NAMALWA (cell line): Measurements from ENCODE around the gene DYRK2.
"Not testable (repeated sequence)": the region's sequence is repeated elsewhere in the genome, so short reads cannot be mapped to it uniquely, and the experiment has no call there.

Experiments
- DNase-seq: peaks from one replicate; pipeline ENCODE4 v3.0.0-alpha.2; 2015; ENCODE audit warnings: low spot score

DYRK2 gene

DNA sequence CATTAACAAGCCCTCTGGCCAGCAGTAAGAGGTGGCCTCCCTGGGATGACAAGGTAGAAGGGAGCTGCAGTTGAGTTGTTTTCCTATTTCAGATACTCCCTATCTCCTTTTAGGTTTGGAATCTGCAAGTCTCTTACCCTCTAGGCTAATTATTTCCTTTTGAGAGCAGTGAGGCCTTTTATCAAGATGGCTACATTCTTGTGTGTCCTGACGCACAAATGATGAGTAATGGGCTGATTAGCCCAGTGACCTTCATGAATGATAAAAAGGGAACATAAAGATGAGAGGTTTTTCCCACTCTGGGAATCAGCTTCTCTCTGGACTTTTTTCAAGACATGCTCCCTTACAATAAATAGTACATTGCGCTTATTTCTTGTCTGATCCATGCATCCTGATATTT, 22.9 kb downstream of the DYRK2 start:
- DNase-seq = no peak

DNA sequence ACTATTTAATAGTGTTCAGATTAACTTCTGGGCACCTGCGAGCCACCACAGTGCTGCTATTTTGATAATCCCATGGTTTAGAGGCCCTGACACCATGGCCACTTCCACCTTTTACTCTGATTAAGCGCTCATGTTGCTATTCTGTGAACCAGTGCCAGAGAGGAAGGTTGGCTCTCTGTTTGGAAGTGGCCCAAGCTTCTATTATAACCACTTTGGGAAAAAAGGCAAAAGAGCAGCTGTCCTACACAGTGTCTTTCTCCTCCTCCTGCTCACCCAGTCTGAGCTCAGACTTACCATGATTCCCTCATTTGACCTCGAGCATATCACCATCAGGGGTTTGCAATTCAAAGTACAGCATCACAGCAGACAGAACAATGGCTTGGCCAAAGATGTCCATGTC, 23.3 kb downstream of the DYRK2 start:
- DNase-seq = no peak

DNA sequence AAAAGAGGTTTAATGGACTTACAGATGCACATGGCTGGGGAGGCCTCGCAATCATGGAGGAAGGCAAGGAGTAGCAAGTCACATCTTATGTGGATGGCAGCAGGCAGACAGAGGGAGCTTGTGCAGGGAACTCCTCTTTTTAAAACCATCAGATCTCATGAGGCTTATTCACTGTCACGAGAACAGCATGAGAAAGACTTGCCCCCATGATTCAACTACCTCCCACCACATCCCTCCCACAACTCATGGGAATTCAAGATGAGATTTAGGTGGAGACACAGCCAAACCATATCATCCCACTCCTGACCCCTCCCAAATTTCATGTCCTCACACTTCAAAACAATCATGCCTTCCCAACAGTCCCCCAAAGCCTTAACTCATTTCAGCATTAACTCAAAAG, 24.0 kb downstream of the DYRK2 start:
- not testable (repeated sequence) for DNase-seq

DNA sequence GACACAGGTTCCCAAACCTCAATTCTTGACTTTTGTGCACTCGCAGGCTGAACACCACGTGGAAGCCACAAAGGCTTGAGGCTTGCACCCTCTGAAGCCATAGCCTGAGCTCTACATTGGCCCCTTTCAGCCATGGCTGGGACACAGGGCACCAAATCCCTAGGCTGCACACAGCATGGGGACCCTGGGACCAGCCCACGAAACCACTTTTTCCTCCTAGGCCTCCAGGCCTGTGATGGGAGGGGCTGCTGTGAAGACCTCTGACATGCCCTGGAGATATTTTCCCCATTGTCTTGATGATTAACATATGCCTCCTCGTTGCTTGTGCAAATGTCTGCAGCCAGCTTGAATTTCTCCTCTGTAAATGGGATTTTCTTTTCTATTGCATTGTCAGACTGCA, 25.0 kb downstream of the DYRK2 start:
- DNase-seq = not testable (repeated sequence)

DNA sequence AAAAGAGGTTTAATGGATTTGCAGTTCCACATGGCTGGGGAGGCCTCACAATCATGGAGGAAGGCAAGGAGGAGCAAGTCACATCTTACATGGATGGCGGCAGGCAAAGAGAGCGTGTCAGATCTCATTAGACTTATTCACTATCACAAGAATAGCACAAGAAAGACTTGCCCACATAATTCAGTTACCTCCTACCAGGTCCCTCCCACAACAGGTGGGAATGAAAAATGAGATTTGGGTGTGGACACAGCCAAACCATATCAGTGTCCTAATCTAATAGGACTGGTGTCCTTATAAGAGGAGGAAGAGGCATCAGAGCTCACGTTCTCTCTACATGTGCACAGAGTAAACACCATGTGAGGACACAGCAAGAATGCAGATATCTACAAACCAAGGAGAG, 25.9 kb downstream of the DYRK2 start:
- DNase-seq = no peak

DNA sequence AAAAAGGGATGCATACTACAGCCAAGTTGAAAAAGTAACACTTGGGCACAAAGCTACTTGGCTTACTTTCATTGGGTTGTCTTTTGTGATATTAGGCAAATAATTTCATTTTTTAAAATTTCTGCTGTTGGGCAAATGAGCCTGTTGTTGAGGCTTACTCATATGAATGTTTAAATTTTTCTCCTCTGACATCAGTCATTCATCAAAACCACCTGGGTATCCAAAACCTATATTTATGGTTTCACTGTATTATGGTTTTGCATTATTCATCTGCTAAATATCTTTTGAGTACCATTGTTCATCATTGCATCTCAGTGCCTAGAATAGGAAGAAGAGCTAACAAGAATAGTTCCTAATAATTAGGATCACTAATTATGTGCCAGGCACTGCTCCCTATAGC, 28.1 kb downstream of the DYRK2 start:
- DNase-seq = no peak

DNA sequence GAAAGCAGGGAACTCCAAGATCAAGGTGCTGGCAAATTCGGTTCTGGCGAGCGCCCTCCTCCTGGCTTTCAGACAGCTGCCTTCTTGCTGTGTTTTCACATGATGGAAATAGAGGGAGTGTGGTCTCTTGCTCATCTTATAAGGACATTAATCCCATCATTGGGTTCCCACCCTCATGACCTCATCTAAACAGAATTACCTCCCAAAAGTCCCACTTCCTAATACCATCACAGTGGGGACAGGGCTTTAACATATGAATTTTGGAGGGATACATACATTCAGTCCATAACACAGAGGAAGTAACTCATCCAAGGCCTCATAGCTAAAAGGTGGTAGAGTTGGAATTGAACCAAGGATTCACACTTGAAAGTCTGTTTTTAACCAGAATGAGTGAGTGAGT, 28.6 kb downstream of the DYRK2 start:
- no peak for DNase-seq

DNA sequence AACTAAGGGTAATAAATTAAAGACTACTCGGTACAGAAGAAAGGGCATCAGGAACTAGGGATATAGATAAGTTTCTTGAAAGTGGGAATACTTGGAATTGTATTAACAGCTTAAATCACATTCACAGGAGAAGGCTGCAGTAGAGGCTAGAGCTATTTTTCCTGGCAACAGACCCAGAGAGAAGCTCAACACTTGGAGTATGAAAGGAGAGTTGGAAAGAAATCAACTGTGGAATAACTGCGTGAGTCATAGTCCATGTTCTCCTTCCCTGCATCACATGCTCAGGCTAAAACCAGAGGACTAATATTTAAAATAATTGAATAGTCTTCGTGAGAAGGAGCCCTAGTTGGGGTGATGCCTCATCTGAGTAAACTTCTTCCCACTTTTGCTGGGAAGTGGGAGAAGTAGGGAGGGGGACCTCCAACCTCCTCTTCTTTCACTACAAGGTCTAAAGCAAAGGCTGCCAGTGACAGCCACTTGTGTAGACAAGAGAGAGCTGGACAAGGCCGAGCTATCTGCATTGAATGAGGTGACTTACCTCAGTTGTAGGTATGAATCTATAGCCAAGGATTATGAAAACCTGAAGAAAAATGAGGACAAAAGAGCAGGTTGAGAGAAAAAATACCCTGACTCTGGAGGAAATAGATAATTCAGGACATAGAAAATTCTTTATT, 32.7 kb downstream of the DYRK2 start:
- no peak for DNase-seq

DNA sequence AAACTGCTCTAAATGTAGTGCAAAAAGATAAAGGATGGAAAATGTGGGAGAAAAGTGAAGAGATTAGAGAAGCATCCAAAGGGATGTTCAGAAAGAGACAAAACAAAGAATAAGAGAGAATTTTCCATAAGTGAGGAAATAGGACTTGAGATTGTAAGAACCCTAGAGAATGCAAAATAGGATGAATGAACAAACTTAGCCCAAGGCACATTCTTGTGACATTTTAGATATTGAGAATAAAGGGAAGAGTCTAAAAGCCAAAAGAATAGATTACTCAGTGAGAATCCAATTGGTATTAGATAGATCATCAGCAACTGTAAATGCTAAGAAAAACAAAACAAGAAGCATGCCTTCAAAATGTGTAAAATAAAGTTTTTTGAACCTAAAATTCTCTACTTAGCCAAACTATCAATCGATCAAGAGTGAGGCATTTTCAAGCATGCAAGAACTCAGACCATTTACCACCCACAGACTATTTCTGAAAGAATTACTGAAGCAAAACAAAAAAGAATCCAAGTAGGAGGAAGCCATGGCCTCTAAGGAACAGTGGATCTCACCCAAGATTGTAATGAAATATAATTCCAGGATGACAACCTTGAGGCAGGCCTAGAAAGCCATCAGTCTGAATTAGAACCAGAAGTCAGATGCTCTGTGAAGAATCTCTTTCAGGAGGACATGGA, 33.5 kb downstream of the DYRK2 start:
- DNase-seq = no peak

DNA sequence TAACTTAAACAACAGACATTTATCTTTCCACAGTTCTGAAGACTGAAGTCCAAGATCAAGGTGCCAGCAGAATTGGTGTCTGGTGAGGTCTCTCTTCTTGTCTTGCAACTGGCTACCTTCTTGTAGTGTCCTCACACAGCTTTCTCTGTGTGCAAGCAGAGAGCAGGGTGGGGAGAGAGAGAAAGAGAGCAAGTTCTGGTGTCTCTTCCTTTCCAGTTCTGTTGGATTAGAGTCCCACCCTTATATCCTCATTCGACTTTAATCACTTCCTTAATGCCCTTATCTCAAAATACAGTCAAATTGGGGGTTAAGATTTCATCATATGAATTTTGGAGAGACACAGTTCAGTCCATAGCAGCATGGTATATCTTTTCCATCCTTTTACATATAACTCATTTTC, 40.8 kb downstream of the DYRK2 start:
- DNase-seq = no peak

DNA sequence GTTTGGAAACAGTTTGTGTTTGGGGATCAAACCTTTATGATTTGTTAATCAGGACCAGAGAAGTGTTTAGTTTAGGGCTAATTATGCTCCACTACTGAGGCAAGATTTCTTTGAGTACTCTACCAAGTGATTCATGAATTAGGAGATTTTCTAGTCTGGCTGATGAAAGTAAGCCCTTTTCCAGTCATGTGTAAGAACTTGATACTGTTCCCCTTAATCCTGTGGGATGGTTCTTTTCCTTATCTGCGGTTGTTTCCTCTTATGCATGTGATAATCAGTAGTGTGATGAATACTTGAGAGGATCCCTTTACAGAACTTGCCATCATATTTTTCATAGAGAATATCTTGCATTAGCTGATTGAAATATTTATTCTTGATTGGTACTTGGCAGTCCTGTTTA, 42.1 kb downstream of the DYRK2 start:
- no peak for DNase-seq

DNA sequence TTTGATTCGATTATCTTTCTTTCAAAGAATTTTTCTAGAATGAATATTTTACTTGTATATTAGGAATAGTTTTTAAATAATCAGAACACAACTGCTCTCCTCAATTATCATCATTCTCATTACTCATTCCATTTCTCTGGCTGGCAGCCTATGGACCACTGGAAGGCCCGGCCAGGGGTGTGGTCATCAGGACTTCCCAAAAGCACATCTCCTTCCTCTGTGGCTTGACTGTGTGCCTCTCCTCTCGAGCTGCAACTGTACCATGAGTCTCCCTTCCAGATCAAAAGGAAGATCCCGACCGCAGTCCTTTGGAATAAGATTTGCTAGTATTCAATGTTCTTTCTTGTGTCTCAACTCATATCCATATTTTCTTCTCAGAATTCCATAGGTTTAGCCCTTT, 42.7 kb downstream of the DYRK2 start:
- no peak for DNase-seq

DNA sequence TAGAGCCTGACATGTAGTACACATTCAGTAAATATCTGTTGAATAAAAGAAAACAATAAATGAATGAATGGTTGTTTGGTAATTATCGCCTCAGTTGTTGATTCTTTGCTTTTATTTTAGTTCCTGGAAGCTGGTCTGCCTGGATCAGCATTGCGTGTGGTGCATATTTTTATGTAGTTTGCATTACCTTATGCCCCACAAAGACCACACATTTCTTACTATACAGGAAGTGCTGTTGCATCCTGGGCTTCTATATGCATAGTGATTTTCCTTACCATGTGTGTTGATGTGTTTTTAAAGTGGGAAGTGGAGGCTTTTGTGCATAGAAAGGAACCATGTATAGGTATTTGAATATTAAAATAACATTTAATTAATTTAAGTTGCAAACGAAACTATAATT, 43.6 kb downstream of the DYRK2 start:
- peak; percentile 24 for DNase-seq

DNA sequence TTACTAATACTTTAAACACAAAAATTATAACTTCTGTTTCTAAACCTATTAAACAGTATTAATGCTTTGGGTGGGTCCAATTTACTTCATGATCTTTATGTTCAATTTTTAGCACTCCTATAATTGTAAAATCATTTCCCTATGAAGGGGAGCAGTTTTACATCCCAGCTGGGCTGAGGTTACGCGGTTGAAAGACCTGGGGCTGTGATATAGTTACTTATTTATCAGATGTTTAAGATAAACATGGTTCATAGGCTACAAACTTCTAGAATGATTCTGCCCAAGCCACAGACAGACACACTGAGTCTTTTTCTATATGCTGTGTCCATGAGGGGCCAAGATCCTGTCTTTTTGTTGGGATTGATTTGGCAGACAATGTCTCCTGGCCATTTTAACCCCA, 44.4 kb downstream of the DYRK2 start:
- peak; percentile 43 for DNase-seq

DNA sequence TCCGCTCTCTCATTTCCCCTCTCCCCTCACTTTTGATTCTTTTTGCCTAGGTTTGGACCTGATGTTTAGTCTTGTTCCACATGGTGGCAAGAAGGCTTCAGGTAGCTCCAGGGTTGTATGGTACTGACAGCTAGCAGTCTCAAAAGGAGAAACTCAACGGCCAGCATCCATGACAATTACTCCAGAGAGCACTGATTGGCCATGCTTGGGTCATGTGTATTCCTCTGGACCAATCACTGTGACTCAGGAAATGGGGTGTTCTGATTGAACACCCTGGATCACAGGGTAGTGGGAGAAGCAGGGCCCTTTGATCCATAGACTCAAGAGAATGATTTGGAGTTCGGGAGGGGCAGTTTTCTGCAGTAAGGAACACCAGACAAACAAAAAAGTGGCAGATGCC, 45.3 kb downstream of the DYRK2 start:
- DNase-seq = no peak

DNA sequence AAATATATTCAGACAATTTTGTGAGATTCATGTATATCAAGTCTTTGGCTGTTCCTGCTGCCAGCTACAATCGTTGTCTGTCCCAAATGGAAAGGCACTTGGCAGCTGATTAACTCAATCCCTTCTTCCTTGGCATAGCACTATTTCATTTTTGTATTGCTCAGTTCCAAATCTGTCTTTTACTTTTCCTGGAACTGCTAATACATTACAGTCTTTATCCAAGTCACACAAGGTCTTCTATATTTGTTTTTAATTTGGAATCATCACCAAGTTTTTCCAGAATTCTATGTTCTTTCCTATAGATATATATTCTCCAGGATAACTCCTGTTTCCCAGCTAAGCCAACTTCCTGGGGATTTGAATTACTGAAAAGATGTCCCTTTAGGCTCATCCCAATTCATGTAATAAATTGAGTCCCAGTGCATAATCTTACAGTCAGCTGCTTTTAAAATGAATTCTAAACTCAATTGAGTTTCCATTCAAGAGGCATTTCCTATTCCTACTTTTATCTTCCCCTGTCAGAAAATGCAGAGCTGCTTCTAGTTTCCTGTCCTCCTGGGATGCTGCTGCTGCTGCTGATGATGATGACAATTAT, 45.9 kb downstream of the DYRK2 start:
- DNase-seq = no peak

DNA sequence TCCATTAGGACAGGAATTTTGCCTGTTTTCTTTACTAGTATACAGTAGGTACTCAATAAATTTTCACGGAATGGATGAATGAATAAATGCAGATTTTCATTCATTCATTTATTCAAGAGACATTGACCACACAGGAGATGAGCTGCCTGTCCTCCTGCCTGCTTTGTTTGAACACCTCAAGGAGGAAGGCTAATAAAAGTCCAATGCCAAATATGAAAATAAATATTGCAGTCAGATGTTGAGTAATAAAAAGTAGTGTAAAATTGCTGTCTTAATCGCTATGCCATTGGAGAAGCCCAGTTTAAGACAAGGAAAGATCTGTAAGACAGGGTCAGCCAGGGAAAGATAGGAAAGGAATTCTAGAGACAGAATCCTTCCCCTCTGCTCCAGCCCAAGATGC, 47.4 kb downstream of the DYRK2 start:
- no peak for DNase-seq

DNA sequence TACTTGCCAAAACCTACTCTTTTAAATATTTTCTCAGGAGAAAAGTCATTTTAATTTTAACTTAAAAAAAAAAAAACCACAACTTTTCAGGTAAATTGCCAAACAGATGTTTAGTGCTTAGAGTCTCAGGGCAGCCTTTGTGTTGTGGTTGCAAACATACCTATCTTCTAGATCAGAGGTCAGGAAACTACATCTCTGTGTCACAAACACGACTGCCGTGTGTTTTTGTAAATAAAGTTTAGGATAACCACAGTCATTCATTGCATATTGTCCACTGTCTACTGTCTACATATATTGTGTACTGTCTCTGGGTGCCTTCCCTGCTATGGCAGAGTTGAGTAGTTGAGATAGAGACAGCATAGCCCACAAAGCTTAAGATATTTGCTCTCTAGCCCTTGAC, 48.9 kb downstream of the DYRK2 start:
- DNase-seq = no peak

DNA sequence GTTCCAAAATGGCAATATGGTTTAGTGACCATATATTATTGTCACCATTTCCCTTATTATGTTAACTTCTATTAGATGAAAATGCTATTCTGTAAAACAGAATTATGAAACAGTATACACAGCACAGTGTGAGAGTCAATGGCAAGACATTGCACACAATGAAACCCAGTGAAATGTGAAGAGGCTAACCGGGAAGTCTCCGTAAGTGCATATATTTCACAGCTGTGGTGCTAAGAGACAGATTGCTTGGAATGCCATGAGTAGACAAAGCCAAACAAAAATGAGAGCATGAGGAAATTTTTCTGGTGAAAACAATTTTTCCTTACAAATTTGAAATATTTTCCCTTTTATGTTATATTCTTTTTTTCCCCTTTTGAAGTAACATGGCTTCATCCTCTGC, 49.4 kb downstream of the DYRK2 start:
- no peak for DNase-seq

DNA sequence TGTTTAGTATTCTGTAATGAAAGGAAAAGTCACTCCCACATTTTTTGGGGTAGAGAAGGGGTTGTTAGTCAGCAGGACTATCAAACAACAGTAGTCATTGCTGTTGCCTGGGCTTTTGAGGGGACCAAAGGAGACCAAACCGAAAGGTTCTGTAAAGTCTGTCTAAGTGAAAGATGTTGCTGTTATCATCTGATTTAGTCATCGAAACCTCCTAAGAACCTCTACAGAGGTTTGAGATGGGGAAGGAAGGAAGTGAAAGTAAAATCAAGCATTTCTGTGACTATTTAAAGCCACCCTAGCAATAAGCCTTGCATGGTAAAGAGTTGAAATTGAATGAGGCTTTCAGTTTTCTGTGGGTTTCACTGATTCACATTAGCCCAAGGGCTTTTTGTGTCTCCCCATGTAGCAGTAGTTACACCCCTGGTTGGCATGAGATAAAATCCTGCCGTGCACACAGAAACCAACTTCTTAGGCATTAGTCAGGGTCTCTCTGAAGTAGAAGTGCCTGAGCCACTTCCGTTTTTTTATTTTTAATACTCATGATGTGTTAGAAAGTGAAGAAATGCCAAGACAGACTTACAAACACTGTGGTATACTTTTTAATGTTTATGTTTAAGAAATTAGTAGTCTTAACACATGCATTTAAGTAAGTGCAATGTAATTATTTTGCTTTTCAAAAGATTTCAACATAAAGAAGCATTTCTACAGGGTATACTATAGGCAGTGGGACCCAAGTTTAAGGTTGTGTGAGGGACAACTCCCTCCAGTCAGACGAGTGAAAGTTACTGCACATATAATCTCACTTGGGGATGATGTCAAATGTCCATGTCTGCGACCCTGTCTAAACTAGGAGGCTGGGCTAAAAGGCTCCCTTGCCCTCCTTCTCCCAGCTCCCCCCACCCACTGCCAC, 50.4 kb downstream of the DYRK2 start:
- DNase-seq = peak; percentile 90

DNA sequence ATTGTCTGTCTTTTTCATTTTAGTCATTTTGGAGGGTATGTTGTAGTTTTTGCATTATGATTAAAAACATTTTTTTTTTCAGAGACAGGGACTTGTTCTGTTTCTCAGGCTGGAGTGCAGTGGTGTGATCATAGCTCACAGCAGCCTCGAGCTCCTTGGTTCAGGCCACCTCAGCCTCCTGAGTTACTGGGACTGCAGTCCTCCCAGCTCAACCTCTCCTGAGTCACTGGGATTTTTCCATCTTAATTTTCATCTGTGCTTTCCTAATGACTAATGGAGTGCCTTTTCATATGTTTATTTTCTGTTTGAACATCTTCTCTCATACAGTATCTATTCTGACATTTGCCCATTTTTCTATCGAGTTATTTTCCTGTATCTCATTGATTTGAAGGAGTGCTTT, 52.6 kb downstream of the DYRK2 start:
- DNase-seq = no peak

DNA sequence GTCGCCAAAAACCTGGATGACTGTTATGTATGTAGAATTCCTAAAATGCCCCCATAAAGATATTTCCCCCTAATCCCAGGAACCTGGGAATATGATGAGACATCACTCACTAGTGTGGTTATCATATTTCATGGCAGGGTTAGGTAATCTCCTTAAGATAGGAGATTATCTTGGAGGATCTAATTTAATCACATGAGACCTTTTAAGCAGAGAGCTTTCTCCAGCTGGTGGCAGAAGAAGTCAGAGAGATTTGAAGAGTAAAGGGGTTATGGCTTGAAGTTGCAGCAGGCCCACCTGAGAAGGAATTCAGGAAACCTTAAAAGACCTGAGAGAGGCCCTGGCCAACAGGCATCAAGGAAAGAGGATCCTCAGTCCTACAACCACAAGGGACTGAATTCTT, 53.6 kb downstream of the DYRK2 start:
- no peak for DNase-seq

DNA sequence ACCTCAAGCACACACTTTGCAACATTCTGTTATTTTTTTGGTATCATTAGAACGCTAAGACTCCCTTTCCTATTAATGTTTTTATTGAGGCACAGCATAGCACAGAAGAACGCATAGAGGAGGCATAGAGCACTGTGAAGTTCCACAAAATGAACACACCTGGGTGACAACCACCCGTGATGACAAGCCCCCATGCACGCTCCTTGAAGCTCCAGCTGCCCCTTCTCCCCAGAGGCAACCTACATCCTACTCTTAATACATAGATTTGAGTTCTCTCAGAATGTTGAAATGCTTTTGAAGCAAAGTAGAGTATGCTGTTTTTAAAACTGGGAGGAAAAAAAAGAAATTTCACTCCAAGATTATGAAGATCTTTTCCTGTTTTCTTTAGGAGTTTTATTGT, 55.5 kb downstream of the DYRK2 start:
- DNase-seq = no peak
